ENCODE measurements around the gene DCHS2.

The DCHS2 gene

DNA sequence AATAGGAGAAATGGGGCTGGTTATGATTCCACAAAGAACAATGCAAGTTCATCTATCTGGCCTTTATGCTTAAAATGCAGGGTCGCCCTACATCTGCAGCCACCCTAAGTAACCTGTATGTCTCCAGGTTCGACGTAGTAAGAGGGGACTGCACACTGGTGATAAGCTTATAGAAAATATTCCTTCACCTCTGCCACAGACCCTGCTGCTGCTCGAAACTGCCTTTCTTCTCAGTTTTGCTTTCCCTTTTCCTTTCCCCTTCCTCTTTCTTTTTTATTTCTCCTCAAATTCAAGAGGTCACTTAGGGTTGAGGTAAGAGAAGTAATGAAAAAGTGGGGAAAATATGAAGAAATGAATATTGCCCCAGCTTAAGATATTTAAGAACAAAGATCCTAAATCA, 123.5 kb downstream of the DCHS2 start:
- DNase-seq, result no peak

DNA sequence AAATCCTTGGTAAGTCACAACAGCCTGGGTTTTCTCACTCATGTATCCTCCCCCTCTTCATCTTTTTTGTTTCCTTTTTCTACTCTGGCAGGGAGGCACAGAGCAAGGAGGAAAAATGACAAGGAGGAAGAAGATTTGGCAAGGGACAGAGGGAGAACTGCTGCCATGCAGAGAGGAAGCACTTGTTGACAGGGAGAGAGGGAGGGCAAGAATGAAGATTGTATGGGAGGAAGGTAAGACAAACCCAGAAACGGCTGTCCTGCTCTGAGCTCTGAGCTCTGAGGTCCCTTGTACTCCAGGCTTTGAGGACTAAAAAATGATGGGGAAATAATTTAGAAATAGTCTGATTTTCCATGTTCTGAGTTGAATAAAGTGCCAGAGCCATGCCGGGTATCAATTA, 123.9 kb downstream of the DCHS2 start:
- DNase-seq, result no peak

DNA sequence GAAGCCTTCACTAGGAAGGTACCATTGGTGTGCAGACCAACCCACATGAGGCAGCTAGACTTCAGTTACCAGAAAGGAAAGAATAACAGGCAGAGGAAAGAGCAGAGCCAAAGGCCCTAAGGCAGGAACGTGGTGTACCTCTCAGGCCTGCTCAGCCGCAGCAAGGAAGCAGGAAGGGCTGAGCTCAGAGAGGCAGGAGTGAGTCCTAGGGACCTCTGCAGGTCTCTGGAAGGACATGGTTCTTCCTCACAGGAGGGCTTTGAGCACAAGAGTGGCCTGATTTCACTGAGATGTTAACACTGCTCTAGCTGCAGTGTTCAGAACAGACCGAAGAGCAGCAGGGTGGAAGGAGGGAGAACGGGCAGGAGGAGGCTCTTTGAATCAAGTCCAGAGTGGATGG, 124.6 kb downstream of the DCHS2 start:
- no peak for DNase-seq

DNA sequence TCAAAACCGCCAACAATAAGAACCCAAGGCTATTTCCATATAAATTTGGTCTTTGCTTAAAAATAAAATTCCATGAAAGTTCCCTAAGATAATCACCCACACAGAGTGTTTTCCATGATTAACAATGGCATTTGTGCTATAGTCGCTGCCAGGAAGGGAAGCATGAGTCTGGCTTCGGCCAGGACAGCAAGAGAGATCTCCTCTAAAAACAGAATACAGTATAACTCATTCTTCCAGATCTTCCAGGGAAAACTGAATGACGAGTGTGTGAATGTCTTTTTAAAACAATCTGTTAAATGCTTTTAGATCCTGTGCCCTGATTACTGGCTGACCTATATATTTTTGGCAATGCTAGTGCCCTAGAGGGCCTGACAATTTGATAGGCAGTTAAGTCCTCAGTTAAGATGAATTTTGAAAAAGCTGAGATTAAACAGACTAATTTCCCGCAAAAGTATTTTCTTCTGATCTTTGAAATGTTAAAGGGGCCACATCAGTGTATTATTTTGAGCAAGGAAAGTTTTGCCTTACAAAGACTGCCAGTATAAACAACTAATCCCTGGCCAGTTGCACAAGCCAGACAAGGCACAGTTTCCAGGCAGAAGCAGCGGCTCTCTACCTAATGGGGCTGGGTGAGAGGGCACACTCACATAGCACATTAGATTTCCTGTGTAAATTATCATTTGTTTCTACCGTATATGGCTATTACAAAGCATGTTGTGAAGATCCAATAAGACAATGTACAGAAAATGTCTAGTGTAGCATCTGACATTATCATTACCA, 127.3 kb downstream of the DCHS2 start:
- DNase-seq, result no peak

DNA sequence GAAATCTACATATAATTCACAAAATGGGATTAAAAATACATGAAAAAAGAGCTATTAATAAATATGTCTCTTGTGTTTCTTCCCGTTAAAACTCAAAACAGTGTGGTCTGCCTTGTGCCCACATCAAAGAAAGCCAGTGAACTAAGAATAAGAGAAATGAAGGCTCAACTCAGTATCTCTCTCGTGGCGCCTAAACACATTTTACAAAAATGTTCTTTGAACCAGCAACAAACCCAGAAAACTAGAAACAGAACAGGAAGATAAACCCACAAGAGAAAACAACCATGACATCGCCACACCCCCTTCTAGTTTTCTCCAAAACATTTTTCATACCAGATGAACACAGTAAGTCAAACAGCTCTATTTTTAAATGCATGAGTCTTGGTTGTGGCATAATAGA, 130.1 kb downstream of the DCHS2 start:
- no peak for DNase-seq

DNA sequence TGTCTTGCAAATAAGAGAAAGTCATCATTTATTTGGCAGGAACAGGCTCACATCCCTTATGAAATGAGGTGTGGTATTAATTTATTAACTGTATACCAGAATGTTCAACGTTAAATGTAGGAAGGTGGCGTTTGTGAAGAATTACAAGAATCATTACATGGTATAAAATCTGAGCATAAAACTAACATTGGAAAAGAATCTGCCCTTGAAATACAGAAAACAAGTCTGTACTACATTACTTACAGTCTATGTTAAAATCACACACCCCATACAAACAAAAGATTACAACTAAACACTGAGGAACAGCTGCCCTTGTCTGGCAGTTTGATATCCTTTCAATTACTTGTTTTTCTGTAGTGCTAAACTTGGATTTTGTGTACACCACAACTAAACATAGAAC, 131.1 kb downstream of the DCHS2 start:
- no peak for DNase-seq

DNA sequence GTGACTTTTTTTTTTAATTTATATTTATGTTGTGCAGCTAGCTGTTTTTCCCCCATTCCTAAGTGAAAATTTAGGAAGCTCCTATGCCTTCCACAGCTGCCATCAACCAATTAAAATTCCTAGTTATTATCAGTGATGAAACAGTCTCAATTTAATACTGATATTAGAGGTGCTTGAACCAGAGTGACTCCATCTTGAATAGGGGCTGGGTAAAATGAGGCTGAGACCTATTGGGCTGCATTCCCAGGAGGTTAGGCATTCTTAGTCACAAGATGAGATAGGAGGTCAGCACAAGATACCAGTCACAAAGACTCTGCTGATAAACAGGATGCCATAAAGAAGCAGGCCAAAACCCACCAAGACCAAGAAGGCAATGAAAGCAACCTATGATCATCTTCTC, 136.7 kb downstream of the DCHS2 start:
- no peak for DNase-seq

DNA sequence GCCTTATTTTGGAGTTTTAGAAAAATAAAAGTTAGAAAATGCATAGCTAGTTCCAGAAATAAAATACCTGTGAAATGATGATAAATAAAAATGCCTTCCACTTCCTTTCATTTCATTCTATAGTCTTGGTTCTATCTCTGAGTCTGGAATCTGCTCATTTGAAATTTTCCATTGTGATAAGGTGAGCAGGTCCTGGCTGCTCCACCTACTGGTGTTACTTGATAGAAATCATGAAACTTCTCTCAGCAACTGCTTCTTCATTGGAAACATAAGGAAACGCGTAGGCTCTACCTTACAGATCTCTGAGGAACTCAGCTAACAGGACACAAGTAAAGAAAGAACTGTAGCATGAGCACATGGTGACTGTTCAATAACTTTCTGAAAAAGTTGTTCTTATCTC, 141.8 kb downstream of the DCHS2 start:
- DNase-seq, result no peak

DNA sequence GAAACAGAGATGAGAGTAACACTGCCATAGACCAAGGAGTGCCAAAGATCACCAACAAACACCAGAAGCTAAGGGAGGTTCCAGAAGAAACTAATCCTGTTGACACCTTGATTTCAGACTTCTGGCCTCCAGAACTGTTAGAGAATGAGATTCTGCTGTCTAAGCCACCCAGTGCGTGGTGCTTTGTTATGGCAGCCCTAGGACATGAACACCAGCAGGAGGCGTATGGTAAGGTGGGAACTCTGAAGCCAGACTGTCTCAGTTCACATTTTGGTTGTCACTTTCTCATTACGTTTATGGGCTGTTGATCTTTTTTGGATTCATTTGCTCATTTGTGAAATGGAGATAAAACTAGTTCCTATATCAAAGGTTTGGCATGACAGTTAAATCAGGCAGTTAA, 142.9 kb downstream of the DCHS2 start:
- DNase-seq, result no peak

DNA sequence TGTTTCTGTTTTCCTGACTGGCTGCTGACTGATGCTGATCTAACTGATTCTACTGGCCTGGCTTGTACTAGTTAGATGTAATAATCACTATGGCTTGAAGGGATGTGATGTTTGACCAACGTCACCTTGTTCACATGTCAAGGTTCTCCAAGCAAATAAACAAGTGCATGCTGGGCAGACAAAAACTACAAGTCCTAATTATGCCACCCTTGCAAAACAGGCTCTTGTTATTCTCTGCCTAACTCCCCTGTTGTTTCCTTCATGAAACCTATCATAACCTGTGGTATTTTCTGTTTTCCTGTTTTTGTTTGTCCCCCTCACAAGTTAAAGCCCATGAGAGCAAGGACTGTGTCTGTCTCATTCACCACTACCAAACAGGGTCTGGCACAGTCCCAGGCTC, 146.2 kb downstream of the DCHS2 start:
- no peak for DNase-seq

DNA sequence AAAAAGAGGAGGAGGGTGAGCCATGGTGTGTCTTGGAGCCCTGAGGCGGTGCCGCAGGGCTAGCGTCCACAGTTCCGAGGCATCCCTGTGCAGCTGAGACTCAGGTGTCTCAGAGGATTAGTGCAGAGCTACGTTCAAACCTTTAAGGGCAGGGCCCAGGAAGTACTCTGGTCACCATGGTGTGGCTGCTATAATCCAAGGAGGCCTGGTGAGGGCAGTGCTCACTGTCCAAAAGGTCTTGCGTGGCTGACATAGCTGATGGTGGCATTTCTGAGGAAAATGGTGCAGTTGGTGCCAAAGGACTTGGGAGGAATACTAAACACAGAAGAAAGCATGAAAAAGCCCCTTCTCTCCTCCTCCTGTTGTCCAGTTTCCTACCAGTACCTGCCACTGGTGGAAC, 146.9 kb downstream of the DCHS2 start:
- DNase-seq, result no peak

DNA sequence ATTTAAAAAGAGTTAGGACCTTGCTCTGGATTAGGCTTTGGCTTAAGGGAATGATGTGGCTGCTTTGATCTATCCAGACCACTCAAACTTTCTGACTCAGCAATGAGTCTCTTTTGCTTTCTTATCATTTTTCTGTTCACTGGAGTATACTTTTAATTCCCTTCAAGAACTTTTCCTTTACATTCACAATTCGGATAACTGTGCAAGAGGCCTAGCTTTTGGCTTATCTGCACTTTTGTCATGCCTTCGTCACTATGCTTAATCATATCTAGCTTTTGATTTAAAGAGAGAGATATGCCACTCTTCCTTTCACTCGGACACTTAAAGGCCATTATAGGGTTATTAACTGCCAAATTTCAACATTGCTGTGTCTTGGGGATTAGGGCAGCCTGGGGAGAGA, 147.9 kb downstream of the DCHS2 start:
- DNase-seq, result no peak

DNA sequence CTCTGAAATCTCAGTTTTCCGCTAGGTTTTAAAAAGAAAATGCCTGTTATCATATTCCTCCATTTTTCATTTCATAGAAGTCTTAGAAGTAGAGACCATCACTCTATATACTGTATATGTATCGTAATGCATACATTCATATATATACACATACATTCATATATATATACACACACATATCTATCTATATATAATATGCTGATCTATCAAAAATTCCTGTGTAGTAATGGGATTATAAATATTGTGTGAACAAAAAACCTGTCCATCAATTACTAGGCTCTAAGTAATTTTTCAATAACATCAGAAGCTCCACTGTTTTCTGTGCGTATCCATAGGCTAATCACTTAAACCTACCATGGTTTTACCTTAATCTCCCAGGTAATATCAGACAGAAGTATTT, 150.2 kb downstream of the DCHS2 start:
- no peak for DNase-seq

DNA sequence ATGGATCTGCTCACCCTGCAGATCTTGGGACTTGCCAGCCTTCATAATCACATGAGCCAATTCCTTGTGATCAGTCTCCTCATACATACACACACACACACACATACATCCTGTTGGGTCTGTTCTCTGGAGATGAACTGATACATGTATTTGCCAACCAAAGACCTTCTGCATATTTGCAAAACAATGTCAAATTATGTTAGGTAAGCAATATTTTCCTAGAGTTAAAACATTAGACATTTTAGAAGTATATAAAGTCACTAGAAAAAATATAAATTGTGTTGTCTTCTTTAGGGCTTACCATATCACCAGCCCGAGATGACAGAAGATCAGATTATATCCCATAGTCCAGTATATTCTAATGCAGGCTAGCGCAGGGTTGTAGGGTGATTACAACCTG, 156.0 kb downstream of the DCHS2 start:
- DNase-seq, result no peak

DNA sequence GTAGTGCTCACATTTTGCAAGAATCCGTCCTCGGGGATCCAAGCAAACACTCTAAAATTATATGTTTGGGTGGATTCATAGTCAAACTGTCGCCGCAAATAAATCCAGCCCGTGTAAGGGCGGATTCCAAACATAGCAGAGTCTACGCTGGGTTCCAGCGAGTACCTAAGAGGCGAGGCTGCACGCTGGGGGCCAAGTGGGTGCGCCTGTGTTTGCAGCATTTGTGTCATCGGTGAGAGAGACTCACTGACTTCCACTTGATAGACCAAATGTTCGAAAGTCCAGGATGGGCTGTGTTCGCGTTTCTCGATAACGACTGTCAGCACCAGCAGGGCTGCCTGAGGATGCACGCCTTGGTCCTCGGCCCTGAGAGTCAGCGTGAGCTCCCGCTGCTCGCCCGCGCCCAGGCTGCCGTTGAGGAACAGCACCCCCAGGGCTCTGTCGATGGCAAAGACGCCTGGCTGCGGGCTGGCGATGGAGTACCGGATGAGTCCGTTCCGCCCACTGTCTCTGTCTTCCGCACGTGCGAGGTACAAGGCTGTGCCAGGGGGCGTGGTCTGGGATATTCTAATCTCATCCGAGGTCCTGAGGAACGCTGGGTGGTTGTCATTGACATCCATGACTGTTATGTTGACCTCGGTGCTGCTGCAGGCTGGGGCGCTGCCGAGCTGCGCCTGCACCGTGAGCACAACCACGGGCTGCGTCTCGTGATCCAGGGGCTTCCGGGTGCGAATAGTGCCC, 158.7 kb downstream of the DCHS2 start:
- DNase-seq, result no peak

DNA sequence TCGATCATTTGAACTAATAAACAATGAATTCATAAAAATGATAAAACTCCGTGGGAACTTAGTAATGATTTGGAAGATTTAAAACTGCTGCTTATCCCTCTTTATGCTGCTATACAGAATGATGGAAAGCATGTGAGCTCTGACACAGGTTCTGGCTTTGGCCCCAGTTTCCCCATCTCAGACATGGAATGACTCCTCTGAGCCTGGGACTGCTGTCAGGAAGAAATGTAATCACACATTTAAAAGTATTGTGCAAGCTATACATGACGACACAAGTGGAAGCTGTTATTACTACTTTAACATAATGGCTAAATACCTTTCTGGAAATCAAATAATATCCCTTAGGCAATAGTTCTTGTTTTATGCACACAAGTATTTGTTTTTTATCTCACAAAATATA, 161.7 kb downstream of the DCHS2 start:
- DNase-seq, result no peak

DNA sequence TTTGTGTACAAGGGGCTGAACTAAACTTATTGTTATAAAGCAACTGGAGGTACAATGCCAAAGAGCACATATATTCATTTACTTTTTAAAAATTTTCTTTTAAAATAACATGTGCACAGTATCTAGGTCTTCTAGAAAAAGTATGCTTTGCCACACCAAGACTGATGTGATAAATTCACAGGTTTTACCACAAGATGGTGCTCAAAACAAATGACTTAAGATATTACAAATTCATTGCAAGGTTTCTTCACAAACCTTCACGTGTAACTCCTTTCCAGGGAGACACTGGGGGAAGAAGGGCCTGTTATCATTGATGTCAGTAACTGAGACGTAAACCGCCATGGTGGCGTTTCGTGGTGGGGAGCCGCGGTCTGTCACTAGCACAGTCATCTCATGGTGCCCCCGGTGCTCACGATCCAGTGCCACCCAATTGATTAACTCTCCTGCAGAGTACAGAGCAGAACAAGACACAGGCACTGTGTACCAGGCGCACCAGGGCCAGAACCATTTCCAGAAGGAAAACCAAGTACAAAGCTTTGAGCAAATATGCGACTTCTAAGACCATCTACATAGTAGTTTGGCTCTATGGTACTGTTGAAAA, 162.2 kb downstream of the DCHS2 start:
- no peak for DNase-seq

DNA sequence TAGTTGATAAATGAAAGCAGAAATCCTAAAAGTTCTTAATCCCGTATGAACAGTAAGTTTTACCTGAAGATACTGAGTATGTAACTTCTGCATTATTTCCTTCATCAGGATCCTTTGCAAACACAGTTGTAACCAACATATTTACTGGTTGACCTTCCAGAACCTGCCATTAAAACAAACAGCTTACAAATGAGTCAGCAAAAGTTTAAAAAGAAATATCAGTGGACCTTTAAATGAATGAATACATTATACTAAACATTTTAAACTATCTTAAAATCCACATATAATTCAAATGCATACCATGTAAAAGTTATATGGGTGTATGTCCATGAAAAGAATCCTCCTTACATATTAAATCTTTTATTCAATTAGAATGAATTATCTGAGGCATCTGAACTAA, 163.6 kb downstream of the DCHS2 start:
- no peak for DNase-seq

DNA sequence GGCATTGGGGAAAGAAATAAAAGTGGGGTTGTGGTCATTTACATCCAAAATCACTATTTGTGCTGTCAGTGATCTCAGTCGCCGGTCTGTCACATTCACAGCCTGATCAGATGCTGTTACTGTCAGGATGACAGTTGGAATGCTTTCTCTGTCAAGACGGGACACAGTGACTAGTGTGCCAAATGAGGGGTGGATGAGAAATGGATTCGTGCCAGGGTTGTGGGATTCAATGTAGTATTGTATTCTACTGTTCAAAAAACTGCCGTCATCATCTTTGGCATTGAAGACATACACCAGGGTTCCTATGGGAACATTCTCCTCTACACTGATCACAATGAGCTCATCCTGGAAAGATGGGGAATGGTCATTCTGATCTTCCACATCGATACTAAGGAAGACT, 171.1 kb downstream of the DCHS2 start:
- DNase-seq, result no peak

DNA sequence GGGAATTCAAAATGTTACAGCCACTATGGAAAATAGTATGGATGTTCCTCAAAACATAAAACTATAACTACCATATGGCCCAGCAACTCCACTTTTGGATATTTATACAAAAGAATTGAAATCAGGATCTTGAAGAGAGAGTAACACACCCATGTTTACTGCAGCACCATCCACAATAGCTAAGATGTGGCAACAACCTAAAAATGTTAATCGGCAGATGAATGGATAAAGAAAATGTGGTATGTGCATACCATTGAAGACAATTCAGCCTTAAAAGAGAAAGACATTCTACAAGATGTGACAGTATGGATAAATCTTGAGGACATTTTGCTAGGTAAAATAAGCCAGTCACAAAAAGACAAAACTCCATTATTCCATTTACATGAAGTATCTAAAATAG, 171.9 kb downstream of the DCHS2 start:
- DNase-seq, result no peak

DNA sequence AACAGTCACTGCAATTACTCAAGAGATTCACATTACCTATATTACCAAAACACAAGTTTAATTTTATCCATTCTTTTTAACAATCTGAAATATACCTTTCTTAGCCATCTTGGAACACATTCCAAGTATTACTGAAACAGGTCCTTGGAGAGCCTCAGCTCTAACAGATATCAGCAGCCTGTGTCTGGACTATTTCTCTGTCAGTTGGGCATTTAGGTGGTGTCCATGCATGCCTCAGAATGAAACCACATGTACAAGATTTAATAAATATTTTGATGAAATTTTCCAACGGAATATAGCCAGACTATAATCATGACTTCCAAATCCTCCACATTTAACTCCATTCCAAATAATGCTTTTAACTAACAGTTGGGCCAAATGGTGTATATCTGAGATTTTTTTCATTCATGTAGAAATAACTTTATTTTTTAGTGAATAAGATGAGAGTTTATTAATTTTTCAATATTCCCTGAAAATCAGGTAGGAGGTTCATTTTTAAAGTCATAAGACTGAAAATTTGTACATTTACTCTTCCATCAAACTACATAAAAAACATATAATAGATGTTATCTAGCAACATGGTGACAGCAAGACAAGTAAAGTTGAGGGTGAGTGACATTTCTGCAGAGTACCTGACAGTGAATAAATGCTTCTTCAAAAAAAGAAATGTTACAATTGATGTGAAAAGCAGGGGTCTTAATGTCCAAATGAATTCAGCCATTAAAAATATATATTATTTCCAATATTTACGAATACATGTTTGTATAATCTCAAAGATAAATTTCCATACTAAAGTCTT, 174.2 kb downstream of the DCHS2 start:
- no peak for DNase-seq

DNA sequence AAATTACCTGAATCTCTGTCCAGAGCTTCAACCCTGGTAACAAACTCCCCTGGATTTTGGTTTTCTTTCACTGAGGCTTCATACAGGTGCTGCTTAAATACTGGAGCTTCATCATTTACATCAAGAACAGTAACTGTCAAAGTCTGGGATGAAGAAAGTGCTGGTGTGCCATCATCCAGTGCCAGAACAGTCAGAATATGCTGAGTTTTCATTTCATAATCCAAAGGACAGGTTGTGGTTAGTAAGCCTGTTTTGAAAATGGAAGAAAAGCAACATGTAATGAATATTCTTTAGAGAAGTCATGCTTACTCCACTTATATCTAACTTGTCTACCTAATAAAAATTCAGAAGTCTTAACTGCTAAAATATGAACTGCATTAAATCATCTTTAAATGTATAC, 175.9 kb downstream of the DCHS2 start:
- DNase-seq, result no peak

DNA sequence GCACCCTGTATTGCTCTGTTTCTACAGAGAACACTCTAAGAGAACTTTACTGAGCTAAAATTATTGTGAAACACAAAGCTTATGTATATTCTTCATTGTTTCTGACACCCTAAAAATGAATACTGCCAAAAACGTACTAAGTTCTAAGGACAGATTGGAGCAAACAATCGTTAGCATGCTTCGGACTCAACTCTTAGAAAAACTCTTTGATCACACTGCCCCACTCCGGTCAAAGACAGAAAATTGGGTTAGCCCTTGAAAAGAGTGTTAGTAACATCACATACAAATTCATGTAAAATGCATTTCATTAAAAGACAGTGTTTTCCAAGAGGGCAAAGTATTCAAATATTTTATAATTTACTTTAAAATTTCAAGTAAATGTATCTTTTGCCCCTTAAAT, 177.4 kb downstream of the DCHS2 start:
- peak; percentile 32 for DNase-seq

Measured in amniotic stem cell (primary cell).